ENCODE measurements around the gene EPHA7.

- no peak for TF ChIP-seq ZNF624 (tag by site-specific recombination; IDR thresholded peaks at IDR 0.05)
- TF ChIP-seq, protein P1, sequence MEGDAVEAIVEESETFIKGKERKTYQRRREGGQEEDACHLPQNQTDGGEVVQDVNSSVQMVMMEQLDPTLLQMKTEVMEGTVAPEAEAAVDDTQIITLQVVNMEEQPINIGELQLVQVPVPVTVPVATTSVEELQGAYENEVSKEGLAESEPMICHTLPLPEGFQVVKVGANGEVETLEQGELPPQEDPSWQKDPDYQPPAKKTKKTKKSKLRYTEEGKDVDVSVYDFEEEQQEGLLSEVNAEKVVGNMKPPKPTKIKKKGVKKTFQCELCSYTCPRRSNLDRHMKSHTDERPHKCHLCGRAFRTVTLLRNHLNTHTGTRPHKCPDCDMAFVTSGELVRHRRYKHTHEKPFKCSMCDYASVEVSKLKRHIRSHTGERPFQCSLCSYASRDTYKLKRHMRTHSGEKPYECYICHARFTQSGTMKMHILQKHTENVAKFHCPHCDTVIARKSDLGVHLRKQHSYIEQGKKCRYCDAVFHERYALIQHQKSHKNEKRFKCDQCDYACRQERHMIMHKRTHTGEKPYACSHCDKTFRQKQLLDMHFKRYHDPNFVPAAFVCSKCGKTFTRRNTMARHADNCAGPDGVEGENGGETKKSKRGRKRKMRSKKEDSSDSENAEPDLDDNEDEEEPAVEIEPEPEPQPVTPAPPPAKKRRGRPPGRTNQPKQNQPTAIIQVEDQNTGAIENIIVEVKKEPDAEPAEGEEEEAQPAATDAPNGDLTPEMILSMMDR (tag by site-specific recombination; IDR thresholded peaks at IDR 0.05): no peak
- no peak for TF ChIP-seq ZNF202 (tag by site-specific recombination; IDR thresholded peaks at IDR 0.05; ENCODE audit: borderline replicate concordance)
- TF ChIP-seq YY1 (tag by site-specific recombination; IDR thresholded peaks at IDR 0.05): no peak
These were observed 208.5 kb downstream of the EPHA7 start for GRCh38 chr6:93210908-93211307.
